WERI-Rb-1 (cell line): Measurements from ENCODE around the gene DAAM1.

Experiments
- DNase-seq: peaks from one replicate; pipeline ENCODE4 v3.0.0-alpha.2; 2020
- H3K27ac ChIP-seq: fragments of 250-450 bp; sonication (Bioruptor Pico); 2 replicates; pipeline ENCODE4 v1.5.1; 2020; ENCODE audit warnings: mild to moderate bottlenecking, moderate library complexity
- H3K27me3 ChIP-seq: fragments of 250-450 bp; sonication (Bioruptor Pico); 2 replicates; pipeline ENCODE4 v1.5.1; 2021; ENCODE audit warnings: mild to moderate bottlenecking, low read depth, moderate library complexity; ENCODE audit not compliant: insufficient read depth, severe bottlenecking
- H3K36me3 ChIP-seq: fragments of 250-450 bp; sonication (Bioruptor Pico); 2 replicates; pipeline ENCODE4 v1.5.1; 2020; ENCODE audit warnings: mild to moderate bottlenecking, moderate library complexity
- H3K4me3 ChIP-seq: 2 replicates; pipeline ENCODE4 v1.5.1; 2011; ENCODE audit warnings: low read depth, mild to moderate bottlenecking, control low read depth, low read length
- H3K9me3 ChIP-seq: fragments of 250-450 bp; sonication (Bioruptor Pico); 2 replicates; pipeline ENCODE4 v1.5.1; 2021; ENCODE audit warnings: mild to moderate bottlenecking, moderate library complexity; ENCODE audit not compliant: severe bottlenecking
- TF ChIP-seq, protein P1 (sequence below): IDR thresholded peaks from 2 replicates; pipeline ENCODE4 v1.5.1; 2011; ENCODE audit warnings: low read depth, mild to moderate bottlenecking, control low read depth, inconsistent platforms, low read length

DAAM1 gene

GRCh38 chr14:59297071-59297776 is 108.8 kb downstream of the DAAM1 start:
- no peak overlapping the region for H3K27ac ChIP-seq
- H3K36me3 ChIP-seq, result peaks cover 32% of the 10 kb centered on the region
- DNase-seq, result no peak
- no peaks in the 10 kb centered on the region for H3K9me3 ChIP-seq
- no peaks in the 10 kb centered on the region for H3K27me3 ChIP-seq
- TF ChIP-seq, protein P1, sequence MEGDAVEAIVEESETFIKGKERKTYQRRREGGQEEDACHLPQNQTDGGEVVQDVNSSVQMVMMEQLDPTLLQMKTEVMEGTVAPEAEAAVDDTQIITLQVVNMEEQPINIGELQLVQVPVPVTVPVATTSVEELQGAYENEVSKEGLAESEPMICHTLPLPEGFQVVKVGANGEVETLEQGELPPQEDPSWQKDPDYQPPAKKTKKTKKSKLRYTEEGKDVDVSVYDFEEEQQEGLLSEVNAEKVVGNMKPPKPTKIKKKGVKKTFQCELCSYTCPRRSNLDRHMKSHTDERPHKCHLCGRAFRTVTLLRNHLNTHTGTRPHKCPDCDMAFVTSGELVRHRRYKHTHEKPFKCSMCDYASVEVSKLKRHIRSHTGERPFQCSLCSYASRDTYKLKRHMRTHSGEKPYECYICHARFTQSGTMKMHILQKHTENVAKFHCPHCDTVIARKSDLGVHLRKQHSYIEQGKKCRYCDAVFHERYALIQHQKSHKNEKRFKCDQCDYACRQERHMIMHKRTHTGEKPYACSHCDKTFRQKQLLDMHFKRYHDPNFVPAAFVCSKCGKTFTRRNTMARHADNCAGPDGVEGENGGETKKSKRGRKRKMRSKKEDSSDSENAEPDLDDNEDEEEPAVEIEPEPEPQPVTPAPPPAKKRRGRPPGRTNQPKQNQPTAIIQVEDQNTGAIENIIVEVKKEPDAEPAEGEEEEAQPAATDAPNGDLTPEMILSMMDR, result no peak
- no peak overlapping the region for H3K4me3 ChIP-seq

DNA sequence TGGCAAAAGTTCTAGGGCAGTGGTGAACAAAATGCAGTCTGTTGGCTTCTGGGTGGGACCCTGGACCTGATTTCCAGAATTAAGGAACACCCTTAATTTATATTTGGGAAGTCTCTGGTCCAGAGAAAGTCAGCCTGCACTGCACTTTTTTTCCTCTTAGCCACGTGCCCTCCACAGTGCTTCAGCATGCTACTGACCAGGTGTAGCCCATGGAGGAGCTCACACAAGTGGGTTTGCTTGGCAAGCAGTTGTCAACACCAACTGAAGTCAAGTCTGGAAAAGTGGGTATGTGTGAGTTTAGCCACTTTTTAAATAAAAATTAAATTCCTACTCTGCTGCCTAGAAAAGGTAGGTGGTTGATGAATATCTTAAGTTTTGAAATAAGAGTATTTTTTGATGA is 111.3 kb downstream of the DAAM1 start:
- H3K27me3 ChIP-seq, result no peaks in the 10 kb centered on the region
- H3K27ac ChIP-seq, result no peak overlapping the region
- H3K9me3 ChIP-seq, result no peaks in the 10 kb centered on the region
- no peak for DNase-seq
- TF ChIP-seq, protein P1, result no peak
- H3K36me3 ChIP-seq, result peaks cover 10% of the 10 kb centered on the region
- H3K4me3 ChIP-seq, result no peak overlapping the region

DNA sequence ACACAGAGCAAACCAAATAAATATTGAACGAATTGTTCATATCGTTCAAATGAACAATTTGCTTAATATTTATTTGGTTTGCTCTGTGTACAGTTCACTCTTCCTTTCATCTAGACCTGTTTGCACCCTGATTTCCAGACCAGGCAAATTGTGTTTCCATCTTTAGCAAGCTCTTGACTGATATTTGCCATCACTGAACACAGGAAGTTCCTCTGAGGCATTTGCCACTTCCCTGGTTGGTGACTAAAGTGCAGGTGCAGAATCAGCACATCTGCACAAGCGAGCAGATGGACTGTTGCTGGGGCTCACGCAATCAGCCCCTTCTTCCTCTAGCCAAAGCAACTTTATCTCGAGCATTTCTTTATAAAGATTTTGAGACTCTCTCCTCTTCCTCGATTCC is 112.9 kb downstream of the DAAM1 start:
- H3K36me3 ChIP-seq, result no peaks in the 10 kb centered on the region
- H3K9me3 ChIP-seq, result no peaks in the 10 kb centered on the region
- DNase-seq, result no peak
- TF ChIP-seq, protein P1, result no peak
- H3K27ac ChIP-seq, result no peak overlapping the region
- H3K4me3 ChIP-seq, result no peak overlapping the region
- H3K27me3 ChIP-seq, result no peaks in the 10 kb centered on the region

DNA sequence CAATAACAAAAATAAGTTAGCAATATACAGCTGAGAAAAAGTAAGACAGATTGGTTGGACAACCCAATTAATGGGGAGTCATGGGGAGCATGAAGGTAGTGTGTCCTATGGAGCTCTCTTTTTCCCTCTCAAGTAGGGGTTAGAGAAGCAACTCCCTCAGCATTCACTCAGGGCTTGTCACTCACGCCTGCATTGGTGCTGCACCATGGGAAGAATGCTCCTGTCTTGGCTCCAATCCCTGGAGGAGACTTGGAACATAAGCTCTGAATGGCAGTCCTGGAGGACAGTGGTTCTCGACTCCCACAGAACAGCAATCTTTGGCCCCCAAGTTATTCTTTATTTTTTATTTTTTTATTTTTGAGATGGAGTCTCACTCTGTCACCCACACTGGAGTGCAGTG is 113.8 kb downstream of the DAAM1 start:
- Histone ChIP-seq H3K27ac (no peak overlapping the region), H3K27me3 (no peaks in the 10 kb centered on the region), H3K36me3 (no peaks in the 10 kb centered on the region; the same call in 1 of the 2 replicates), H3K9me3 (no peaks in the 10 kb centered on the region), H3K4me3 (no peak overlapping the region)
- DNase-seq, result no peak
- TF ChIP-seq, protein P1, result no peak

GRCh38 chr14:59303216-59303615 is 114.7 kb downstream of the DAAM1 start:
- DNase-seq, result no peak
- Histone ChIP-seq H3K9me3 (no peaks in the 10 kb centered on the region), H3K27ac (no peak overlapping the region), H3K27me3 (no peaks in the 10 kb centered on the region), H3K4me3 (no peak overlapping the region), H3K36me3 (no peaks in the 10 kb centered on the region; the same call in 1 of the 2 replicates)
- TF ChIP-seq, protein P1, result no peak

GRCh38 chr14:59305231-59305630 is 116.8 kb downstream of the DAAM1 start:
- TF ChIP-seq, protein P1, result no peak
- Histone ChIP-seq H3K36me3 (no peaks in the 10 kb centered on the region; the same call in 1 of the 2 replicates), H3K27me3 (no peaks in the 10 kb centered on the region), H3K27ac (no peak overlapping the region), H3K9me3 (no peaks in the 10 kb centered on the region), H3K4me3 (no peak overlapping the region)
- no peak for DNase-seq
